Measurements from ENCODE around the gene PTPRN2. TPM values are rescaled to one million over a fixed set of nuclear protein-coding genes. Genes with fewer than 3 reads are reported as not detected.

PTPRN2 gene
- total RNA-seq, 2 experiments from 2014 or later = 0.46 to 0.51 TPM

DNA sequence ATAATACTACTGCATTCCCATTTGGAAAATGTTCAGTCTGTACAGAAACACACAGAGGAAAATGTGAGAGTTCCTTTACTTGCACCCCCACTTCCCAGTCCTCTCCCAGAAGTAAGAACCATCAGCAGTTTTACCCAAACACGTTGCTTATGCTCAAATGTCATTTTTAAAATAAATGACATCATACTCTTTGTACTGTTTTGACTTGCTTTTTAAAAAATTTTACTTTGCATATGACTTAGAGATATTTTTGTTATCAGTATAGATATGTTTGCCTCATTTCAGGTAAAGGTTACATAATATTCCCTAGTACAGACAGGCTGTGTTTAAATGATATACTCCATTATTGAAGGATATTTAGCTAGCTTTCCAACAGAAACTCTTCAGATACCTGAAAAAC, 13.5 kb upstream of the PTPRN2 start:
- ChIA-PET POLR2A (no interaction called here), CTCF (no interaction called here)
- DNase-seq (no peak), ATAC-seq (no peak)
- Mint-ChIP-seq H3K4me3 (no peak overlapping the region), H3K27ac (no peak overlapping the region), H3K36me3 (ENCODE audit: low read depth) (no peaks in the 10 kb centered on the region), H3K4me1 (peaks cover 9% of the 10 kb centered on the region), H3K27me3 (no peaks in the 10 kb centered on the region), H3K9me3 (ENCODE audit: low read depth) (no peaks in the 10 kb centered on the region)
- intact Hi-C loops (cut with DNase I, micrococcal nuclease) = no loop called here

DNA sequence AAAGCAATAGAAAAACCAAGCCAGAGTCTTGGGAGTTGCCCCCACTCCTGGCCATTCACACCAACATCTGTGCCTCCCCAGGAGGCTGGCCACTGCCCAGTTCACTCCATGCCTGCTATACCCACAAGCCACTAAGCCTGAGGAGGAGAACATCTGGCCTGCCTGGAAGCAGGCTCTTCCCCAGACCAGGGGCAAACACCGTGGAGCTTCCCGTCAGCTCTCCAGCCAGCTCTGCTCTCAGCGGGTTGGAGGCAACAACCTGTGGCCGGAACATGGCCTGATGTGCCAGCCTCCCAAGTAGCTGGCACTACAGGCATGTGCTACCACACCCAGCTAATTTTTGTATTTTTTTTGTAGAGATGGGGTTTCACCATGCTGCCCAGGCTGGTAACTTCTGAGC, 9.1 kb upstream of the PTPRN2 start:
- ATAC-seq (no peak), DNase-seq (no peak)
- ChIA-PET POLR2A (no interaction called here), CTCF (interaction anchor here (1.2 kb wide), 1 partner anchor 380 kb away, joined by 3 read pairs; no protein-coding TSS in a partner anchor)
- intact Hi-C loops (cut with DNase I, micrococcal nuclease) = no loop called here
- Mint-ChIP-seq H3K4me3 (no peak overlapping the region), H3K9me3 (ENCODE audit: low read depth) (no peaks in the 10 kb centered on the region), H3K27me3 (no peaks in the 10 kb centered on the region), H3K27ac (no peak overlapping the region), H3K4me1 (no peaks in the 10 kb centered on the region), H3K36me3 (ENCODE audit: low read depth) (no peaks in the 10 kb centered on the region)

DNA sequence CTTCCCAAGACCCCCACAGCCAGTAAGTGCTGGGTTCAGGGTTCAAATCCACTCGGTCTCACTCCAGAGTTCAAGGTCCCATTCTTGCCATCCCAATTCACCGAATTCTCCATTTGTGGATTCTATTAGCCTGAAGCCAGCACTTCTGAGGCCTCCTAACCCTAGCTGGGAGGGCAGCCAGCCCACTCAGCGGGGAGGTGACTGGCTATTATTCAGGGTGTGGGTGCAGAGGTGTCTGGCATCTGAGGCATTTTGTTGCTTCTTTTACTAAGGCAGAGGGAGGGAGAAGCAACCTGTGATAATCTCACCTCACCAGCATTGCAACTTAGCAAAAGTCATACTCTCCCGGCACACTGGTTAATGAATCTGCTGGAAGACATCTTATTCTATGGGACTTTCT, 8.7 kb upstream of the PTPRN2 start:
- Mint-ChIP-seq H3K4me1 (no peaks in the 10 kb centered on the region), H3K36me3 (ENCODE audit: low read depth) (no peaks in the 10 kb centered on the region), H3K9me3 (ENCODE audit: low read depth) (no peaks in the 10 kb centered on the region), H3K27ac (no peak overlapping the region), H3K27me3 (no peaks in the 10 kb centered on the region), H3K4me3 (no peak overlapping the region)
- ATAC-seq (no peak), DNase-seq (no peak)
- ChIA-PET POLR2A (no interaction called here), CTCF (interaction anchor here (1.2 kb wide), 1 partner anchor 380 kb away, joined by 3 read pairs; no protein-coding TSS in a partner anchor)
- intact Hi-C loops (cut with DNase I, micrococcal nuclease) = no loop called here

- ChIA-PET POLR2A (no interaction called here), CTCF (no interaction called here)
- no peaks in the 10 kb centered on the region for H3K4me1 Mint-ChIP-seq
- intact Hi-C loops (cut with DNase I, micrococcal nuclease) = no loop called here
- no peak for DNase-seq
- no peaks in the 10 kb centered on the region for H3K36me3 Mint-ChIP-seq (ENCODE audit: low read depth)
- no peak overlapping the region for H3K4me3 Mint-ChIP-seq
- H3K27me3 Mint-ChIP-seq = peaks cover 2% of the 10 kb centered on the region
- no peaks in the 10 kb centered on the region for H3K9me3 Mint-ChIP-seq (ENCODE audit: low read depth)
- no peak for ATAC-seq
- H3K27ac Mint-ChIP-seq = no peak overlapping the region
Measured at GRCh38 chr7:158595068-158595467, 7.4 kb upstream of the PTPRN2 start.

DNA sequence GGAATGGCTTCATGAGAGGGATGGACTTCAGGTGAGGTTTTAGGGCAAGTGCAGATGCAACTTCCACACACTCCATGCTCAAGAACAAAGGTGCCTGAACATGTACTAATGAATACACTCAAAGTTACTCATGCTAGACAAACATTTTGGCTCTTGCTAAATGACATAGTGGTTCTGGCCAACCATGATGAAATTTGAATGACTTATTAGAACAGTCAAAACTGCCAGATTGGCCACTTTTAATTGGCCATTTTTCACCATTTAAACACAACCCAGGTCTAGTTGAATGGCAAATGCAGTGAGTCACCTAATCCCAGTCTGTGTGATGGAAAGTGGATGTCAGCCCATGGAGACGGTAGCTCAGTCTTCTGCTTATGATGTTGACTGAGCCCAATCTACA, 4.9 kb upstream of the PTPRN2 start:
- Mint-ChIP-seq H3K4me3 (no peak overlapping the region), H3K9me3 (ENCODE audit: low read depth) (no peaks in the 10 kb centered on the region), H3K27ac (no peak overlapping the region), H3K36me3 (ENCODE audit: low read depth) (no peaks in the 10 kb centered on the region), H3K4me1 (no peaks in the 10 kb centered on the region), H3K27me3 (peaks cover 14% of the 10 kb centered on the region)
- intact Hi-C loops (cut with DNase I, micrococcal nuclease) = no loop called here
- POLR2A ChIA-PET = no interaction called here
- ATAC-seq (no peak), DNase-seq (no peak)
- CTCF ChIA-PET = no interaction called here

DNA sequence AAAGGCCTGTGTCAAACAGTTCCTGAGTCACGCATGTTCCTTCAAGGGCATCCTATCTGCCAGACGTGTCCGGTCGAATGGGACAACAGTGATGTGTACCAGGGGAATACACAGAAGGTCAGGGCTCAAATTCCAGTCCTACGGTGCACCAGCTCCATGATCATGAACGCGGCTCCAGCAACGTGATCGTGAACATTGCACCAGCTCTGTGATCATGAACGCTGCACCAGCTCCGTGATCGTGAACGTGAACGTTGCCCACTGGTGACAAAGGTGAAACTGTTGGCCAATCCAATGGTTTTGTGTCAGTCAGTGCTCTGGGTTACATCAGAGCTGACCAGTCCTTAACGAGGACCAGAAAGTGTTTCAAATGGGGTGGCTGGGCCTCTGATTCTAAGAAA, 4.3 kb upstream of the PTPRN2 start:
- intact Hi-C loops (cut with DNase I, micrococcal nuclease) = no loop called here
- no peak overlapping the region for H3K4me3 Mint-ChIP-seq
- DNase-seq (no peak), ATAC-seq (no peak)
- POLR2A ChIA-PET = no interaction called here
- no peaks in the 10 kb centered on the region for H3K9me3 Mint-ChIP-seq (ENCODE audit: low read depth)
- H3K27me3 Mint-ChIP-seq = peaks cover 14% of the 10 kb centered on the region
- H3K27ac Mint-ChIP-seq = no peak overlapping the region
- CTCF ChIA-PET = no interaction called here
- H3K36me3 Mint-ChIP-seq (ENCODE audit: low read depth) = no peaks in the 10 kb centered on the region
- no peaks in the 10 kb centered on the region for H3K4me1 Mint-ChIP-seq

- DNase-seq (no peak), ATAC-seq (no peak)
- Mint-ChIP-seq H3K4me1 (peaks cover 4% of the 10 kb centered on the region), H3K27ac (no peak overlapping the region), H3K9me3 (ENCODE audit: low read depth) (no peaks in the 10 kb centered on the region), H3K4me3 (no peak overlapping the region), H3K36me3 (ENCODE audit: low read depth) (no peaks in the 10 kb centered on the region), H3K27me3 (peaks cover 23% of the 10 kb centered on the region)
- POLR2A ChIA-PET = no interaction called here
- intact Hi-C loops (cut with DNase I, micrococcal nuclease) = no loop called here
- CTCF ChIA-PET = interaction anchor here (0.6 kb wide), 1 partner anchor 1002 kb away, joined by 3 read pairs; no protein-coding TSS in a partner anchor
Measured at GRCh38 chr7:158590181-158590530, 2.5 kb upstream of the PTPRN2 start.

DNA sequence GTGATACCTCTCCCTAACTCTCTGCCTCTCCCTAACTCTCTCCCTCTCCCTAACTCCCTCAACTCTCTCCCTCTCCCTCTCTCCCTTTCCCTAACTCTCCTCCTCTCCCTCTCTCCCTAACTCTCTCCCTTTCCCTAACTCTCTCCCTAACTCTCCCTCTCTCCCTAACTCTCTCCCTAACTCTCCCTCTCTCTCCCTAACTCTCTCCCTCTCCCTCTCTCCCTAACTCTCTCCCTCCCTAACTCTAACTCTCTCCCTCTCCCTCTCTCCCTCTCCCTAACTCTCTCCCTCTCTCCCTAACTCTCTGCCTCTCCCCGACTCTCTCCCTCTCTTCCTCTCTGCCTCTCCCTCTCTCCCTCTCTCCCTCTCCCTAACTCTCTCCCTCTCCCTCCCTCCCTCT, 2.0 kb upstream of the PTPRN2 start:
- no peak for DNase-seq
- Mint-ChIP-seq H3K27me3 (peaks cover 26% of the 10 kb centered on the region), H3K4me3 (no peak overlapping the region), H3K4me1 (peaks cover 4% of the 10 kb centered on the region), H3K27ac (no peak overlapping the region), H3K36me3 (ENCODE audit: low read depth) (no peaks in the 10 kb centered on the region), H3K9me3 (ENCODE audit: low read depth) (no peaks in the 10 kb centered on the region)
- CTCF ChIA-PET = no interaction called here
- no peak for ATAC-seq
- intact Hi-C loops (cut with DNase I, micrococcal nuclease) = no loop called here
- POLR2A ChIA-PET = no interaction called here

DNA sequence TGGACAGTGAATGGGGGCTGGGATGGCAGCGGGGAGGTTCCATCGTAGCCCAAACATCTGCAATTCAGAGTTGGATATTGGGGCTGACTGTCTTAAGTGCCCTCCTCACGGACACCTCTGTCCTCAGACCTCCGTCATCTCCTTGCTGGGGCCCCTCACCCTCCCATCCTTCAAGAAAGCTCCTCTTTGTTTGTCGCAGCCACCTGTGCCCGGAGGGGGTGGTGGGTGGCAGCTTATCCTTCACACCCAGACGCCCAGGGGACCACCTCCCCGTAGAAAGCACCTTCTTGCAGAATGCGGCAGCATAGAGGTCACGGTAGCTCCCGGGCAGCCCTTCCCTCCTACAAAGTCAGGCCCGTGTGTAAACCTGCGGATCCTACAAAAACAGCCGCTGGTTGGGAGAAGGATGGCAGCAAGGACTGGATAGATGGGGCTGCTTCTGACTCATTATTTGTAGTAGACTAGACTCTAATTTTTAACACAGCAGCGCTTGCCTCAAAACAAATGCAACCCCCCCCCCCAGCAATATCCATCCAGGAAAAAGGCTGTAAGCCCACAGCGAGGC, 1.3 kb upstream of the PTPRN2 start:
- Mint-ChIP-seq H3K36me3 (ENCODE audit: low read depth) (no peaks in the 10 kb centered on the region), H3K27me3 (peaks cover 32% of the 10 kb centered on the region), H3K27ac (no peak overlapping the region), H3K4me3 (peak overlapping the region; percentile 38), H3K4me1 (peaks cover 4% of the 10 kb centered on the region), H3K9me3 (ENCODE audit: low read depth) (no peaks in the 10 kb centered on the region)
- intact Hi-C loops (cut with DNase I, micrococcal nuclease) = no loop called here
- ChIA-PET POLR2A (no interaction called here), CTCF (no interaction called here)
- no peak for DNase-seq
- no peak for ATAC-seq

GRCh38 chr7:158588085-158588877, 658 bp upstream of the PTPRN2 start:
- peak overlapping the region; percentile 38 for H3K4me3 Mint-ChIP-seq
- POLR2A ChIA-PET = no interaction called here
- ATAC-seq = peak; percentile 15
- intact Hi-C loops (cut with DNase I, micrococcal nuclease) = no loop called here
- H3K4me1 Mint-ChIP-seq = peaks cover 4% of the 10 kb centered on the region
- H3K27ac Mint-ChIP-seq = no peak overlapping the region
- no peaks in the 10 kb centered on the region for H3K36me3 Mint-ChIP-seq (ENCODE audit: low read depth)
- H3K9me3 Mint-ChIP-seq (ENCODE audit: low read depth) = no peaks in the 10 kb centered on the region
- CTCF ChIA-PET = no interaction called here
- DNase-seq = no peak
- peaks cover 39% of the 10 kb centered on the region for H3K27me3 Mint-ChIP-seq

- ChIA-PET CTCF (no interaction called here), POLR2A (interaction anchor here (0.7 kb wide), 1 partner anchor 64 kb away, joined by 3 read pairs; no protein-coding TSS in a partner anchor)
- ATAC-seq (no peak), DNase-seq (no peak)
- H3K4me1 Mint-ChIP-seq = peaks cover 4% of the 10 kb centered on the region
- H3K4me3 Mint-ChIP-seq = no peak overlapping the region
- peaks cover 48% of the 10 kb centered on the region for H3K27me3 Mint-ChIP-seq
- intact Hi-C loops (cut with DNase I, micrococcal nuclease) = loop anchor here in 1 of 2 experiments (1.0 to 2.0 kb wide), 3 partner anchors 70 to 390 kb away; partner anchors contain the start of gene NCAPG2
- H3K27ac Mint-ChIP-seq = no peak overlapping the region
- H3K9me3 Mint-ChIP-seq (ENCODE audit: low read depth) = no peaks in the 10 kb centered on the region
- H3K36me3 Mint-ChIP-seq (ENCODE audit: low read depth) = no peaks in the 10 kb centered on the region
Measured at GRCh38 chr7:158586499-158587161, 993 bp downstream of the PTPRN2 start.
